ENCODE measurements around the gene PGF.

The PGF gene

DNA sequence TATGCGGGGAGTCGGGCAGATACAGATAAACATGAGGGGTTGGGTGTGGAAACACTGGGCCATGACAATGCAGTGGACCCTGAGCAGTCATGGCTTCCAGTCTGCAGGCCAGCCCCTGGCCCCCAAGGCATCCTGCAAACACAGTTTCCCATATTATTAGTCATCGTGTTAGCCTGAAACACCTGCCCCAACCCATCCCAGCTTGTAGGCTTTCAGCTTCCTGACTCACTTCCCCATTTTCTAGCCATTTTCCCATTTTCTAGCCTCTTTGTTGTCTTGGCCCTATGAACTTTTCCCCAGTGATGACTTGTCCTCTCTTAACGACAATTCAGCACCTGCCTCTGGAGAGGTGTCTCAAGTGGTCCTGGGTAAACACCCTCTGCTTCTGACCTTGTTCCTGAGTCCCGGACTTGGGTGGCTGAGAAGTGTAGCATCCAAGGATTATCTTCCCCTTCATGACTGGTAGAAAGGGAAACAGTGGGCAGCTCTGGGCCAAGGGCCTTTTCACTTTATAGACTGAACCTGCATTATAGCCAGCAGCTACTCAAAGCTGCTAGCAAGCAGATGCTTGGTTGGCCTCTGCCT is 4.3 kb upstream of the PGF start:
- Mint-ChIP-seq H3K4me3 (no peak overlapping the region), H3K36me3 (no peaks in the 10 kb centered on the region), H3K9me3 (no peaks in the 10 kb centered on the region), H3K4me1 (peaks cover 6% of the 10 kb centered on the region), H3K27me3 (peaks cover 71% of the 10 kb centered on the region), H3K27ac (no peak overlapping the region)
- CTCF ChIA-PET, result interaction anchor here (0.9 kb wide), 2 partner anchors 13 to 128 kb away, joined by 4 to 5 read pairs; no protein-coding TSS in a partner anchor
- no peak for DNase-seq

DNA sequence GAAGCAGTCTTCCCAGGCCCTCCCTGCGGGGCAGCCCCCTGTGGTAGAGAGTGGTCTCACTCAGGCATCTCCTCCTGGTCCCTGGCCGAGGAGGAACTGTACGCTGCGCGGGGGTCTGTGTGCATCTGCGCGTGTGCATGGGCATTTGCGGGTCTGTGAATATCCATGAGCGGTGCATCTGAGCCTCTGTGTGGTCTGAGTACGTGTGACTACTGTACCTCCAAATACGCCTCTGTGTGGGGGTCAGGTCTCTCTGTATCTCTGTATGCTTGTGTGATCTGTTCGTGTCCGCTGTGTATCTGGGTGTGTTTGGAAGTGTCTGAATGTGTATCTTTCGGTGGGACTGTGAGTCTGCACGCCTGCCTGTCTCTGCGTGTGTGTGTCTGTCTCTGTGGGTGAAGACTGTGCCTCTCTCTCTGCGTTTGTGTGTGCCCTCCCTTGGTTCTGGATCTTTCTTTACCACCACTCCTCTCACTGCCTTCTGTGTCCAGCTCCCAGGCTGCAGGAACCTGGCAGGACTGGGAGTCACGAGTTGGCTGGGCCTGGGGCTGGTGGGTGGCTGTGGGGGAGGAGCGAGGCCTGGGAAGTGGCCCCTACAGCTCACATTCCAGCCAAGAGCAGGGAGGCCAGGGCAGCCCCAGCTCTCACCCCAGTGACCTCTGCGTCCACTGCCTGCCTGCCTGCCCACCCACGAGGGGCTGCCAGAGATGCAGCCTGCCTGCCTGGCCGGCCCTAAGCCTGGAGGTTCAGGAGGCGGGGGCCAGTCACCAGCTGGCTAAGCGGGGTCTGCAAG is 1.1 kb upstream of the PGF start:
- Mint-ChIP-seq H3K27me3 (peaks cover 64% of the 10 kb centered on the region), H3K27ac (no peak overlapping the region), H3K36me3 (no peaks in the 10 kb centered on the region), H3K4me3 (peak overlapping the region; percentile 29), H3K4me1 (peaks cover 3% of the 10 kb centered on the region), H3K9me3 (no peaks in the 10 kb centered on the region)
- CTCF ChIA-PET, result interaction anchor here (1.0 kb wide), 1 partner anchor 133 kb away, joined by 3 read pairs; no protein-coding TSS in a partner anchor
- DNase-seq, result no peak

- no peak for DNase-seq
- Mint-ChIP-seq H3K4me3 (peak overlapping the region; percentile 29), H3K36me3 (no peaks in the 10 kb centered on the region), H3K27me3 (peaks cover 62% of the 10 kb centered on the region), H3K9me3 (no peaks in the 10 kb centered on the region), H3K4me1 (peaks cover 3% of the 10 kb centered on the region), H3K27ac (peak overlapping the region; percentile 45)
- CTCF ChIA-PET, result interaction anchor here (1.0 kb wide), 1 partner anchor 133 kb away, joined by 3 read pairs; no protein-coding TSS in a partner anchor
Measured at GRCh38 chr14:74956027-74956279, 556 bp upstream of the PGF start.

GRCh38 chr14:74954947-74955228 is 509 bp downstream of the PGF start:
- Mint-ChIP-seq H3K36me3 (no peaks in the 10 kb centered on the region), H3K4me1 (peaks cover 3% of the 10 kb centered on the region), H3K4me3 (peak overlapping the region; percentile 48)

DNA sequence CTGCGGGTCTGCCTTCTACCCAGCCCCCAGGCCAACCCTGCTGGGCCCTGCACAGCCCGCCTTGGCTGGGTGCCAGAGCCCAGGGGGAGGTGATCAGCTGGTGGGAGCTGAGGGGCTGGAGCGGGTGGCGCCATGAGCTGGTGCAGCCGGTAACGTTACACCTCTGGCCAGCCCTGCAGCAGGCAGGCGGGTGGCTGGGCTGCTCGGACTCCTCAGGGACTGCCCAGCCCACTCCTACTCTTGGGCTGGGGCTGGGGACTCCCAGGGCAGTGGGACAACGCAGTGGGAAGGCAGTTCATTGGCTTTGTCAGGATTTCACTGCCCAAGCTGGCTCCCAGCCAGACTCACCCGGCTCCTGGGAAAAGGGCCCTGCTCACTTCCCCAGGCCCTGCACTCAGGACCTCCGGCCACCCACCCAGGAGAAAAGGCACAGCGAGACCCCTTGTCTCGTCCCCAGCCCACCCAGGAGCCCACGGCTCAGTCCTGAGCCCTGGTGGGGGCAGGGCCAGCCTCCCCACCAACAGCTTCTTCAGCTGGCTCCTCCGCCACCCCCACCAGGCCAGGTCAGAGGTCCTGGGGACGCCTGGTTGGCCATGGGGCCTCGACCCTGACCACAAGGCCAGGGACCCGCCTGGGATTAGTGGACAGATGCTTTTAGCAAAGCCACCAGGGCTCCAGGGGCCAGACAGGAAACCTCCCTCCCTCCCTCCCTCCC is 1.0 kb downstream of the PGF start:
- peaks cover 3% of the 10 kb centered on the region for H3K4me1 Mint-ChIP-seq
- no peak for DNase-seq
- H3K27me3 Mint-ChIP-seq, result peaks cover 66% of the 10 kb centered on the region
- H3K9me3 Mint-ChIP-seq, result no peaks in the 10 kb centered on the region
- H3K36me3 Mint-ChIP-seq, result no peaks in the 10 kb centered on the region
- no peak overlapping the region for H3K27ac Mint-ChIP-seq
- H3K4me3 Mint-ChIP-seq, result no peak overlapping the region
- CTCF ChIA-PET, result interaction anchor here (1.1 to 2.4 kb wide), 2 partner anchors 9 to 135 kb away, joined by 3 to 14 read pairs; no protein-coding TSS in a partner anchor

More at GRCh38 chr14:74954947-74955228, 509 bp downstream of the PGF start:
- no peak overlapping the region for H3K27ac Mint-ChIP-seq
- CTCF ChIA-PET, result interaction anchor here (1.0 to 2.4 kb wide), 2 partner anchors 10 to 134 kb away, joined by 3 to 14 read pairs; no protein-coding TSS in a partner anchor
- no peak for DNase-seq
- peaks cover 67% of the 10 kb centered on the region for H3K27me3 Mint-ChIP-seq
- no peaks in the 10 kb centered on the region for H3K9me3 Mint-ChIP-seq

GRCh38 chr14:74953686-74954085 is 1.7 kb downstream of the PGF start:
- CTCF ChIA-PET, result interaction anchor here (1.1 to 2.4 kb wide), 2 partner anchors 8 to 135 kb away, joined by 3 to 14 read pairs; no protein-coding TSS in a partner anchor
- Mint-ChIP-seq H3K36me3 (no peaks in the 10 kb centered on the region), H3K27me3 (peaks cover 64% of the 10 kb centered on the region), H3K4me3 (no peak overlapping the region), H3K27ac (no peak overlapping the region), H3K9me3 (no peaks in the 10 kb centered on the region), H3K4me1 (peaks cover 3% of the 10 kb centered on the region)
- DNase-seq, result no peak

- Mint-ChIP-seq H3K4me3 (no peak overlapping the region), H3K27ac (no peak overlapping the region), H3K27me3 (peaks cover 68% of the 10 kb centered on the region), H3K36me3 (no peaks in the 10 kb centered on the region), H3K9me3 (no peaks in the 10 kb centered on the region), H3K4me1 (peaks cover 3% of the 10 kb centered on the region)
- CTCF ChIA-PET, result interaction anchor here (0.9 to 2.4 kb wide), 3 partner anchors 8 to 136 kb away, joined by 3 to 14 read pairs (median 4); no protein-coding TSS in a partner anchor
- DNase-seq, result no peak
Measured at GRCh38 chr14:74952697-74953484, 2.5 kb downstream of the PGF start.

- Mint-ChIP-seq H3K9me3 (no peaks in the 10 kb centered on the region), H3K36me3 (no peaks in the 10 kb centered on the region), H3K27me3 (peaks cover 68% of the 10 kb centered on the region), H3K4me1 (peaks cover 3% of the 10 kb centered on the region), H3K4me3 (no peak overlapping the region), H3K27ac (no peak overlapping the region)
- DNase-seq, result no peak
- CTCF ChIA-PET, result interaction anchor here (0.9 kb wide), 1 partner anchor 92 kb away, joined by 4 read pairs; no protein-coding TSS in a partner anchor
Measured at GRCh38 chr14:74952180-74952665, 3.2 kb downstream of the PGF start.

GRCh38 chr14:74951443-74952179 is 3.8 kb downstream of the PGF start:
- no peak for DNase-seq
- no peak overlapping the region for H3K4me3 Mint-ChIP-seq
- no peak overlapping the region for H3K27ac Mint-ChIP-seq
- CTCF ChIA-PET, result interaction anchor here (0.7 to 1.5 kb wide), 3 partner anchors 11 to 138 kb away, joined by 3 read pairs; no protein-coding TSS in a partner anchor
- peaks cover 63% of the 10 kb centered on the region for H3K27me3 Mint-ChIP-seq
- H3K4me1 Mint-ChIP-seq, result peaks cover 4% of the 10 kb centered on the region
- H3K9me3 Mint-ChIP-seq, result no peaks in the 10 kb centered on the region
- no peaks in the 10 kb centered on the region for H3K36me3 Mint-ChIP-seq

DNA sequence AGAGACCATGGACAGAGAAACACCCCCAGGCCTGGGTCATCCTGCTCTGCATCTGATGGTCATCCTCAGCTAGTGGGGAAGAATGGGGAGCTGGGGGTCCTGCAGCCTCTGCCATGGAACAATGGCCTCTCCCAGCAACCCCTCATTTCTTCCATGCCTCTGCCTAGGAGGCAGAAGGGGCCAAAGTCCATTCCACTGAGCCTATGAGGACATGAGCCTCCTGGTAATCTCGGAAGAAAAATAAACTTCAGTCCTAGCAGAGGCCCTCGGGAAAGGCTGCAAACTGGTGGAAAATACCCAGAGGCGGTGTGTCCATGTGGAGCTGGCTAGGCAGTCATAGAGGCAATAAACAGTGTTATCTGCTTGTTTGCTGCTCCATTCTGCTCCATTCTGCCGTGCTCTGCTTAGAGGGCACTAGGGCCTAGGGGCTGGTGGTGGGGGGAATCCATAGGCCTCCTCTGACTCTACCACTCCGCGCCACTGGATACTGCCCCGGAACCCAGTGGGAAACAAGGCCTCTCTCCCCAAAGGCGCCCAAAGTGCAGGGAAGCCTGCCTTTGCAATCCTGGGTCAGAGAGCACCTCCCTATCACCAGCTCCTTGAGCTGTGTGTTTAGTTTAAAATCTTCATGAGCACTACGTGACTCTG is 4.5 kb downstream of the PGF start:
- Mint-ChIP-seq H3K27me3 (peaks cover 62% of the 10 kb centered on the region), H3K4me3 (no peak overlapping the region), H3K9me3 (no peaks in the 10 kb centered on the region), H3K27ac (no peak overlapping the region), H3K36me3 (no peaks in the 10 kb centered on the region), H3K4me1 (peaks cover 10% of the 10 kb centered on the region)
- DNase-seq, result no peak
- CTCF ChIA-PET, result interaction anchor here (0.7 to 1.5 kb wide), 3 partner anchors 11 to 138 kb away, joined by 3 read pairs; no protein-coding TSS in a partner anchor

DNA sequence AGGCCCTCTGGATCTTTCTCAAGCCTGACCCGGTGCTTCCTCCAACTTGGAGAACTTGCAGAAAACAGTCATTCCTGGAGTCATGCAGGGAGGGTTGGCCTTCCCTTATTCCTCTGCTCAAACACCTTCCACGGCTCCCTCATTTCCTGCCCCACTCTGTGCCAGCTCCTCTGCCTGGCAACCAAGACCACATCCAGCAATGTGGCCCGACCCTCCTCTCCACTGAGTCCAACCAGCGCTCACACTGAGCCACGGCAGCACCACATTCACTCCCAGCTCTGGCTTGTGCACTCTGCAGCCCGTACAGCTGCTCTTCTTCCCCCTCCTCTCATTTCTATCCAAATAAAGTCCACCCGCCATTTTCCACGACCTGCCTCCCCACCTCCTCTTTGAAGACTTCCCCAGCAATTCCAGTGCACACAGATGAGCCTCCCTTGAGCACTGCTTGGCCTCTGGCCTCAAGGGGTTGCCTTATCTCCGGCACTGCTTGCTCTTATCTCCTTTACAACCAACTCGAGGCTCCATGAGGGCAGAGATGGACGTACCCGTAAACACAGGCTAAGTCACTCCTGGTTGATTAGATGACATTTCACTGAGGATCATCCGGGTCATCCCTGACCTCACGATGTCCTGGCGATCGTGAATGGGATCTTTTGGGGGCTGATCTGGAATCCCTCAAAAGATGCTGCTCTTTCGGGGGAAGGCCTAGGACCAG is 5.4 kb downstream of the PGF start:
- H3K27me3 Mint-ChIP-seq, result peaks cover 56% of the 10 kb centered on the region
- no peak overlapping the region for H3K27ac Mint-ChIP-seq
- peaks cover 8% of the 10 kb centered on the region for H3K4me1 Mint-ChIP-seq
- H3K9me3 Mint-ChIP-seq, result no peaks in the 10 kb centered on the region
- H3K36me3 Mint-ChIP-seq, result no peaks in the 10 kb centered on the region
- CTCF ChIA-PET, result interaction anchor here (1.5 kb wide), 2 partner anchors 12 to 19 kb away, joined by 3 read pairs; no protein-coding TSS in a partner anchor
- no peak for DNase-seq
- no peak overlapping the region for H3K4me3 Mint-ChIP-seq

DNA sequence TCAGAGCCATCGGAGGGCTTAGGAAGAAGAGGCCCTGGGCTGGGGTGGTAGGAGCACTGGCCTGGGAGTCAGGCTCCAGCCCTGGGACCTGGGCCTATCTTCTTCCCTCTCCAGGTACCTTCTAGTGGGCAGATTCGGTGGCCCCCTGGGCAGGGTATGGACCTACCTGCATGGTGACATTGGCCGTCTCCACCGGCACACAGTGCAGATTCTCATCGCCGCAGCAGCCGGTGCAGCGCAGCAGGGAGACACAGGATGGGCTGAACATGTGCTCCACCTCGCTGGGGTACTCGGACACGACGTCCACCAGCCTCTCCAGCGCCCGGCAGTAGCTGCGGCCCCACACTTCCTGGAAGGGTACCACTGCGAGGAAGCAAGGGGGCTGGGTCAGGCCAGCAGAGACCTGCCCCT is 6.2 kb downstream of the PGF start:
- no peak overlapping the region for H3K27ac Mint-ChIP-seq
- CTCF ChIA-PET, result no interaction called here

More for the DNA sequence above, 6.2 kb downstream of the PGF start:
- peaks cover 7% of the 10 kb centered on the region for H3K4me1 Mint-ChIP-seq
- no peak for DNase-seq
- H3K9me3 Mint-ChIP-seq, result no peaks in the 10 kb centered on the region
- no peak overlapping the region for H3K4me3 Mint-ChIP-seq
- H3K27me3 Mint-ChIP-seq, result peaks cover 48% of the 10 kb centered on the region
- no peaks in the 10 kb centered on the region for H3K36me3 Mint-ChIP-seq

All from activated naive CD4-positive, alpha-beta T cell treated with anti-CD3 and anti-CD28 coated beads, Interleukin-2, amount 10 ng/mL, durations not matched to agents 7 days and 5 days (primary cell).